Dermis blood vessel endothelial cell (primary cell): ENCODE measurements around the gene ZNRD2. TPM values are rescaled to one million over a fixed set of nuclear protein-coding genes. Genes with fewer than 3 reads are reported as not detected.

Experiments used
- DNase-seq: peaks from one replicate; pipeline ENCODE4 v3.0.0; 2010
- total RNA-seq: library from RNA; depleted of rRNA; stranded (reverse); fragments of >200 nt; gene quantifications from 2 replicates; pipeline ENCODE4 v1.2.3, GENCODE V29; 2014

ZNRD2 gene
- total RNA-seq, 1 donor from 2014 or later = 47.5 TPM

- no peak for DNase-seq
Measured at GRCh38 chr11:65589444-65590239, 19.4 kb downstream of the ZNRD2 start.

- DNase-seq = peak; percentile 37
Measured at GRCh38 chr11:65590240-65590738, 20.0 kb downstream of the ZNRD2 start.

- DNase-seq = peak; percentile 75
Measured at GRCh38 chr11:65591939-65592857, 21.9 kb downstream of the ZNRD2 start.

GRCh38 chr11:65592858-65593517 lies 22.7 kb downstream of the ZNRD2 start:
- DNase-seq = no peak

GRCh38 chr11:65593518-65594414 lies 23.5 kb downstream of the ZNRD2 start:
- DNase-seq = peak; percentile 64

GRCh38 chr11:65595131-65595530 lies 24.9 kb downstream of the ZNRD2 start:
- DNase-seq = no peak

- peak; percentile 34 for DNase-seq
Measured at GRCh38 chr11:65595543-65596281, 25.4 kb downstream of the ZNRD2 start, which contains the start of gene KCNK7. KCNK7 (minus strand) TSS chr11:65595800; CDS start chr11:65595772, 28 bp downstream.

- no peak for DNase-seq
Measured at GRCh38 chr11:65596520-65596919, 26.2 kb downstream of the ZNRD2 start.

GRCh38 chr11:65598258-65598699 lies 28.0 kb downstream of the ZNRD2 start:
- DNase-seq = no peak

- DNase-seq = no peak
Measured at GRCh38 chr11:65599216-65599954, 29.1 kb downstream of the ZNRD2 start.

GRCh38 chr11:65599955-65600246 lies 29.6 kb downstream of the ZNRD2 start:
- DNase-seq = no peak

- no peak for DNase-seq
Measured at GRCh38 chr11:65604258-65604657, 34.0 kb downstream of the ZNRD2 start.

GRCh38 chr11:65606876-65607613 lies 36.8 kb downstream of the ZNRD2 start:
- DNase-seq = peak; percentile 95

- DNase-seq = no peak
Measured at GRCh38 chr11:65607614-65608426, 37.5 kb downstream of the ZNRD2 start.

- DNase-seq = no peak
Measured at GRCh38 chr11:65609229-65609628, 39.0 kb downstream of the ZNRD2 start.

GRCh38 chr11:65609665-65610064 lies 39.4 kb downstream of the ZNRD2 start:
- DNase-seq = no peak

GRCh38 chr11:65610404-65610803 lies 40.1 kb downstream of the ZNRD2 start:
- DNase-seq = no peak

GRCh38 chr11:65611028-65611757 lies 40.9 kb downstream of the ZNRD2 start:
- peak; percentile 93 for DNase-seq
